ENCODE results near the gene PLEKHG4.

PLEKHG4 gene

DNA sequence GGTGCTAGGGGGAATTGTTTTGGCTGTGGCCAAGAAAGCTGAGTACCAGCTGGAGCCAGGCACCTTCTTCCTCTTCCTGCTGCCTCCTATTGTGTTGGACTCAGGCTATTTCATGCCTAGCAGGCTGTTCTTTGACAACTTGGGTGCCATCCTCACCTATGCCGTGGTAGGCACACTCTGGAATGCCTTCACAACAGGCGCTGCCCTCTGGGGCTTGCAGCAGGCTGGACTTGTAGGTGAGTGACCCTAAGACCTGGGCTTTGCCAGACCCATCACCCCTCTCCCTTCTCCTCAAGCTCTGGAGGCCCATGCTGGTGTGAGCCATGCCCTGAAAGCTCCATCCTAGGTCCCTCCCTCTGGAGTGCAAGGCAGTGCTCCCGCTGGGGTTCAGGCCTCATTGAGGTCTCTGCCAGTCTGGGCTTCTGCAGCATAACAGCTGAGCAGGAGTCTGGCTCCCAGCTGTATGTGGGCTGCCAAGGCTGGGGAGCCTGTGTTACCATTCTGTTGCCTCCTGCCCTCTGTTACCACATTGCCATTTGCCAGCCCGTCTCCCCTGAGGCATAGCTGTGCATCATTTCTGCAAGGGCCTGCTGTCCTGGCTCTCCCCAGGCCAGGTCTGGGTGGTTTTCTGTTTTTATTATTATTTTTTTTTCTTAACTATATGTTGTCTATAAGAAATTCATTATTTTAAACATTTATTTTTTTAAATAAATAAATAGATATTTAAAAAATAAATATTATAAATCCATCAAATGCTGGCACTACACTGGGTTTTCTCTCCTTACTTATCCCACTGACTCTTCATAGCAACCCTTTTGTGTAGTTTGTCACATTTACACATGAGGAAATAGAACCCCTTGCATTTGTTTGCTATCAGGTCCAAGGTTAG, 26.5 kb upstream of the PLEKHG4 start:
- Mint-ChIP-seq H3K4me1 (peaks cover 21% of the 10 kb centered on the region), H3K9me3 (no peaks in the 10 kb centered on the region), H3K27ac (no peak overlapping the region), H3K4me3 (no peak overlapping the region), H3K36me3 (peaks cover under 1% of the 10 kb centered on the region)
- ATAC-seq (no peak), DNase-seq (ENCODE audit: low spot score in 2 of 2) (no peak)

- H3K9me3 Mint-ChIP-seq = no peaks in the 10 kb centered on the region
- ATAC-seq (no peak), DNase-seq (ENCODE audit: low spot score in 2 of 2) (no peak)
- H3K36me3 Mint-ChIP-seq = peaks cover 6% of the 10 kb centered on the region
- H3K27ac Mint-ChIP-seq = no peak overlapping the region
- no peak overlapping the region for H3K4me3 Mint-ChIP-seq
- H3K4me1 Mint-ChIP-seq = peaks cover 4% of the 10 kb centered on the region
Observed at GRCh38 chr16:67254801-67255552, 24.4 kb upstream of the PLEKHG4 start.

DNA sequence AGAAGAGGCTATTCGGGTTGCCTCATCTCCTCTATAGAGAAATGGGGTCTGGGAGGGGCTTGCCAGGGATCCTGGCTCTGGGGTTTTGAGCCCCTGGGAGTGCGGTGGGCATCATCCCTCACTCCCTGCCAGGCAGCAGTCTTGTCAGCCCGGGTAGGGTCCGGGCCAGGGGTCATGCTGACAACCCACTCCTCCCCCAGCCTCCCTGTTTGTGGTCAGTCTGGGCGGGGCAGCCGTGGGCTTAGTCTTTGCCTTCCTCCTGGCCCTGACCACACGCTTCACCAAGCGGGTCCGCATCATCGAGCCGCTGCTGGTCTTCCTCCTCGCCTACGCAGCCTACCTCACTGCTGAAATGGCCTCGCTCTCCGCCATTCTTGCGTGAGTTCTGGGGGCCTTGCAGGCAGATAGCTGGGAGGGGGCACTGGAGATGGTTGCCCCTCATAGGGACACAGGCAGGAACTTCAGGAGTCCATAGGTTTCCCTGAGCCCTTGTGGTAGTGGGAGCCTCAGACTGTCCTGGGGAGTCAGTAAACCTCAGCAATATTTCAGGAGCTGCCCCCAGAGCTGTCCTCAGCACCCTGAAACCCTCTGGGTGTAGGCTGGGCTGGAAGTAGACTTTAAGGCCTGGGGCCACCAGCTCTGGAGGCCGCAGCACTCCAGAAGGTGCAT, 23.6 kb upstream of the PLEKHG4 start:
- no peak overlapping the region for H3K4me3 Mint-ChIP-seq
- peaks cover 6% of the 10 kb centered on the region for H3K36me3 Mint-ChIP-seq
- no peaks in the 10 kb centered on the region for H3K9me3 Mint-ChIP-seq
- peaks cover 6% of the 10 kb centered on the region for H3K4me1 Mint-ChIP-seq
- ATAC-seq (no peak), DNase-seq (ENCODE audit: low spot score in 2 of 2) (no peak)
- H3K27ac Mint-ChIP-seq = no peak overlapping the region

- no peak for ATAC-seq
- Mint-ChIP-seq H3K27ac (no peak overlapping the region), H3K4me3 (no peak overlapping the region), H3K4me1 (peaks cover 9% of the 10 kb centered on the region), H3K9me3 (no peaks in the 10 kb centered on the region), H3K36me3 (peaks cover 6% of the 10 kb centered on the region)
- no peak for DNase-seq (ENCODE audit: low spot score in 2 of 2)
Observed at GRCh38 chr16:67256701-67257230, 22.6 kb upstream of the PLEKHG4 start.

DNA sequence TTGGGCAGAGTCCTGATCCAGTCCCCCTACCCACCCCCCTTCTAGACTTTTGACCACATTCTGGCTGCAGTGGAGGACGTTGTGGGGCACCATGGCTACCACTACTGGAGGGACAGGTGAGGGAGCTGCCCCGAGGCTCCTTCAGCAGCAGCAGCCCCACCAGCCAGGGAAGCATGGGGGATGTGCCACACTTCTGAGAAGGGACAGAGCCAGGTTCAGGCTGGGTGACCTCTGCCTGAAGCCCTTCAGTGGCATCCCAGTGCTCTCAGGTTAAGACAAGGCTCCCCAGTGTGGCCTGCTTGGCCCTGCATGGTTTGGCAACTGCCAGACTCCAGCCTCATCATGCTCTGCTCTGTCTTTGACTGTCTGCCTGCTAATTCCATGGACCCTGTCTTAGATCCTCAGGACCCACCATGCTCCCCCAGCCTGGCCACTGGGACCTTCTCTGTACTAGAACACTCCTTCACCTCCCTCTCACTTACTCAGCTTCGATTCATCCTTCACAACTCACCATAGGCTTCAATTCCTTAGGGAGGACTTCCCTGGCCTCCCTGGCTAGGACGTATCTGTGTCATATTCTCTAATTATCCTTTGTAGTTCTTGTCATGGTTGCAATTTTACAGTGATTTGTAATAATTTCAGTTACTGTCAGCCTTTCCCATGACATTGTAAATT, 21.7 kb upstream of the PLEKHG4 start:
- no peak for DNase-seq (ENCODE audit: low spot score in 2 of 2)
- no peak overlapping the region for H3K4me3 Mint-ChIP-seq
- H3K4me1 Mint-ChIP-seq = peaks cover 9% of the 10 kb centered on the region
- no peaks in the 10 kb centered on the region for H3K9me3 Mint-ChIP-seq
- no peak for ATAC-seq
- H3K36me3 Mint-ChIP-seq = peaks cover 6% of the 10 kb centered on the region
- peak overlapping the region; percentile 2 for H3K27ac Mint-ChIP-seq

DNA sequence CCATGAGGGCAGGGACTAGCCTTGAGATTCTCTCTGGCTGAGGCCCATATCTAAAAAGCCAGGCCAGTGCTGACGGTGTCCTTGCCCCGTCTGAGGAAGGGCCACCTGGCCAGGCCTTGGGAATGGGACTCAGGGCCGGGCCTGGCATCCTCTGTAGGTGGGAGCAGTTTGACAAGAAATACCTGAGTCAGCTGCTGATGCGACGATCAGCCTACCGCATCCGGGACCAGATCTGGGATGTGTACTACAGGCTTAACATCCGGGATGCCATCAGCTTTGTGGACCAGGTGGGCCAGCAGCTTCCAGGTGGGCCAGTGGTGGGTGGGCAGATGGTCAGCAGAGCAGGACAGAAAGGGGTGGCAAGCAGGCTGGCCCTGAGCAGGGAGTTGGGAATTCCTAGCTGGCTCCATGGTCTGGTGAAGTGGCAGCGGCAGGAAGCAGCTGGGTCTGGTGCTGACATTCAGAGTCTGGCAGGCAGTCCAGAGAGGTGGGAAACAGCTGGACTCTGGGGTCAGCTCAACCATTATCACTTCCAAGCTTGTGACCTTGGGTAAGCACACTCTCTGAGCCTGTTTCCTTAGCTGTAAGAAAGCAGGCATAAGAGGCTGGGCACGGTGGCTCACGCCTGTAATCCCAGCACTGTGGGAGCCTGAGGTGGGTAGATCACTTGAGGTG, 21.0 kb upstream of the PLEKHG4 start:
- Mint-ChIP-seq H3K27ac (peak overlapping the region; percentile 2), H3K9me3 (no peaks in the 10 kb centered on the region), H3K4me1 (peaks cover 9% of the 10 kb centered on the region), H3K4me3 (no peak overlapping the region), H3K36me3 (peaks cover 6% of the 10 kb centered on the region)
- ATAC-seq (no peak), DNase-seq (ENCODE audit: low spot score in 2 of 2) (no peak)

DNA sequence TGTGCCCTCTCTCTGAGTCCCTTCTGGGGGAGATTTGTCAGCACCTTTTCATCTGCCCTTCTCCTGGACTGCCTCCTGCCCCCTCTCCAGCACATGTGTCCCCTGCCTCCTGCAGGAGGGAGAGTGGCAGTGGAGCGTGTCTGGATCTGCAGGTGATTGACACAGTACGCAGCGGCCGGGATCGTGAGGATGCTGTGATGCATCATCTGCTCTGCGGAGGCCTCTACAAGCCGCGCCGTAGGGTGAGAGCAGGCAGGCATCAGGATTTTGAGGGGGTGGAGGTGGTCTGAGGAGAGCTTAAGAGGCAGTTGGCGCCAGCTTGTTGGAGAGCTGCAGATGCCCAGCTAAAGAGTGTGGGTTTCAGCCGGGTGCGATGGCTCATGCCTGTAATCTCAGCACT, 19.6 kb upstream of the PLEKHG4 start:
- peaks cover 6% of the 10 kb centered on the region for H3K36me3 Mint-ChIP-seq
- H3K9me3 Mint-ChIP-seq = no peaks in the 10 kb centered on the region
- H3K27ac Mint-ChIP-seq = no peak overlapping the region
- ATAC-seq = no peak
- H3K4me1 Mint-ChIP-seq = peaks cover 9% of the 10 kb centered on the region
- H3K4me3 Mint-ChIP-seq = no peak overlapping the region
- DNase-seq (ENCODE audit: low spot score in 2 of 2) = no peak

DNA sequence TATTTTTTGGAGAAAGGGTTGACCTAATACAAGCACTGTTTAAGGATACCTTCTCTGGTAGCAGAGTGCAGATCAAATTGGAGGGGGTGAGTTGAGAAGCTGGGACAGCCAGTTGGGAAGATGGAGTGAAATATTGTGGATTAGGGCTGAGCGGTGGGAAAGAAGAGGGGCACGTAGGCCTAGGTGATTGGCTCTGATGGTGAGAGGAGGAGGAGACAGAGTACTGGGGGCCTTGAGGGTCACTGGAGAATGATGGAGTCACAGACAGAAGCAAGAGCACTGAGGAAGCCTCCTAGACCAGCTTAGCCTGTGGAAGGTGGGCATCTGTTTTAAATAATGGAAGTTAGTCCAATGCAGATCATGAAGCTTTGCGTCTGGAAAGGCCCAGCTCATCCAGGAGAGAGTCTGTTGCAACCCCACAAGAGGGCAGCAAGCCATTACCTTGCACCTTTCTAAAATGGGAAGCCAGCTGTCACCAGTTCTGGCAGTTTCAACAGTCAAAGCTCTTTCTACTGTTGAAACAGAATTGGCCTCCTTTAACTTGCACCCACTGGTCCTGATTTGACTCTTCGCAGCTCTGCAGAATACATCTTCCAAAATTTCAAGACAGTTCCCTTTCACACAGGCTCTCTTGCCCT, 18.8 kb upstream of the PLEKHG4 start:
- Mint-ChIP-seq H3K4me1 (peaks cover 9% of the 10 kb centered on the region), H3K36me3 (peaks cover 6% of the 10 kb centered on the region), H3K4me3 (no peak overlapping the region), H3K27ac (no peak overlapping the region), H3K9me3 (no peaks in the 10 kb centered on the region)
- ATAC-seq (peak; percentile 72), DNase-seq (ENCODE audit: low spot score in 2 of 2) (no peak)

DNA sequence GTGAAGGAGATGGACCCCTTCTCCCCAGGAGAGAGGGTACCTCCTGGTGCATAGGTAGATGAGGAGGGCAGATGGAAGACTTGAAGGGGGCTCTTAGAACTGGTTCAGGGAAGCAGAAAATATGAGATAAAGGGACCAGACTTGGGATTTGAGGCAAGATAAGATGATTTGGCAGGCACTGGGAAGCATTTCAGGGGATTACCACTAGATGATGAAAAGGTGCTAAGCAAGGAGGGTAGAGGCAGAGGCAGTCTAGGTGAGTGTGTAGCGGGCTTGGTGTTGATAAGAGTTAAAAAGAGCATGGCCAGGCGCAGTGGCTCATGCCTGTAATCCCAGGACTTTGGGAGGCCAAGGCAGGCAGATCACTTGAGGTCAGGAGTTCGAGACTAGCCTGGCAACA, 16.1 kb upstream of the PLEKHG4 start:
- H3K4me3 Mint-ChIP-seq = no peak overlapping the region
- H3K4me1 Mint-ChIP-seq = peaks cover 9% of the 10 kb centered on the region
- no peak for DNase-seq (ENCODE audit: low spot score in 2 of 2)
- peaks cover 6% of the 10 kb centered on the region for H3K36me3 Mint-ChIP-seq
- no peak for ATAC-seq
- no peaks in the 10 kb centered on the region for H3K9me3 Mint-ChIP-seq
- H3K27ac Mint-ChIP-seq = no peak overlapping the region

DNA sequence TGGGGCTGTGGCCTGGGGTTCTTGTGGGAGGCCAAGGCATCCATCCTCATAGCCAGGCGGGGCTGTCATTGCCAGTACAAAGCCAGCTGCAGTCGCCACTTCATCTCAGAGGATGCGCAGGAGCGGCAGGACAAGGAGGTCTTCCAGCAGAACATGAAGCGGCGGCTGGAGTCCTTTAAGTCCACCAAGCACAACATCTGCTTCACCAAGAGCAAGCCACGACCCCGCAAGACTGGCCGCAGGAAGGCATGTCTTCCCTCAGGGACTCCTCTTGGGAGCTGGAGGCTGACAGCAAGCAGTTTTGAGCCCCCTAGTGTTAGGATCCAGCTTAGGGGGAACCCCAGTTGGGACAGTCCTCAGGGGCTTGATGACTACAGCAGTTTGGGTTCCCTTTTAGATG, 15.1 kb upstream of the PLEKHG4 start:
- Mint-ChIP-seq H3K36me3 (peaks cover 6% of the 10 kb centered on the region), H3K9me3 (no peaks in the 10 kb centered on the region), H3K4me3 (no peak overlapping the region), H3K4me1 (peaks cover 9% of the 10 kb centered on the region), H3K27ac (no peak overlapping the region)
- ATAC-seq (no peak), DNase-seq (ENCODE audit: low spot score in 2 of 2) (no peak)

DNA sequence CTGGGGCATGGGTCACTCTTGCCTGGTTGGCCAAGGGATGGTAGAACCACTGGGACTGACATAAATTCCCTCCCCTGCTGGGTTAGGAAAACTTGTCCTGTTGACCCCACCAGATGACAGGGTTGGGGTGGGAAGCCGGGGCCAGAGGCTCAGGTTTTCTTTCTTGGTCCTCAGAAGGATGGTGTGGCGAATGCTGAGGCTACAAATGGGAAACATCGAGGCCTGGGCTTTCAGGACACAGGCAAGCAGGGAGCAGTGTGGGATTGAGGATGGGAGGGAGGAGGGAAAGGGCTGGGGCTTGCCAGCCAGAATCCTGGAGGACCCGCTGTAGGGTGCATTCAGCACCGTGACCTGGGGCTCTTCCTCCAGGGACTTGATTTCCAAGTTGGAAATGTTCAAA, 14.5 kb upstream of the PLEKHG4 start:
- H3K4me1 Mint-ChIP-seq = peaks cover 9% of the 10 kb centered on the region
- H3K4me3 Mint-ChIP-seq = no peak overlapping the region
- peak overlapping the region; percentile 21 for H3K27ac Mint-ChIP-seq
- H3K36me3 Mint-ChIP-seq = peaks cover 2% of the 10 kb centered on the region
- DNase-seq (ENCODE audit: low spot score in 2 of 2) = no peak
- no peak for ATAC-seq
- H3K9me3 Mint-ChIP-seq = no peaks in the 10 kb centered on the region

- no peak for ATAC-seq
Observed at GRCh38 chr16:67265834-67266233, 13.5 kb upstream of the PLEKHG4 start.

GRCh38 chr16:67268136-67268579, 11.2 kb upstream of the PLEKHG4 start:
- peaks cover 8% of the 10 kb centered on the region for H3K36me3 Mint-ChIP-seq
- no peaks in the 10 kb centered on the region for H3K9me3 Mint-ChIP-seq
- no peak overlapping the region for H3K4me3 Mint-ChIP-seq
- no peaks in the 10 kb centered on the region for H3K4me1 Mint-ChIP-seq
- ATAC-seq (no peak), DNase-seq (ENCODE audit: low spot score in 2 of 2) (no peak)
- no peak overlapping the region for H3K27ac Mint-ChIP-seq

More at GRCh38 chr16:67265834-67266233, 13.5 kb upstream of the PLEKHG4 start:
- Mint-ChIP-seq H3K36me3 (no peaks in the 10 kb centered on the region), H3K9me3 (no peaks in the 10 kb centered on the region), H3K4me1 (peaks cover 2% of the 10 kb centered on the region), H3K4me3 (no peak overlapping the region), H3K27ac (peak overlapping the region; percentile 32)
- no peak for DNase-seq (ENCODE audit: low spot score in 2 of 2)

DNA sequence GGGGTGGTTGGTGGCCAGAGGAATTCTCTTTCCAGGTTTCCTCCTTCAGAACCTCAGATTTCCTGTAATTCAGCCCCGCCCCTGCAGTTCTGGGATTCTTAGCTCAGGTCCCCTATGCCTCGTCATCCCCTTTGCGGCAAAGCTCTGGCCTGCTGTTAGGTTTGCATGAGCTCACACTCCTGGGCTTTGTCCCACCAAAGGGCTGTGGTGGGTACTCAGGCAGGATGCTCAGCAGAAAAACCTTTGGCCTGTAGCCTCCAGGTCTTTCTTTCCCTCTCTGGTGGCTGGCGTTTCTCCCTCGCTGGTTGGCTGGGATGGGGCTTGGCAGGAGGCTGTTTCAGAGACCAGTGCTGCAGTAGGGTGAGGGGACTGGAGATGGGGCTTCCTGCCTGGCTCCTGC, 9.6 kb upstream of the PLEKHG4 start:
- Mint-ChIP-seq H3K4me3 (no peak overlapping the region), H3K4me1 (no peaks in the 10 kb centered on the region), H3K9me3 (no peaks in the 10 kb centered on the region), H3K27ac (no peak overlapping the region), H3K36me3 (peaks cover 17% of the 10 kb centered on the region)
- no peak for ATAC-seq
- no peak for DNase-seq (ENCODE audit: low spot score in 2 of 2)
